OCI-M2 (cell line): ENCODE data around the gene NDST4.
"Not testable (repeated sequence)": the region's sequence is repeated elsewhere in the genome, so short reads cannot be mapped to it uniquely, and the experiment has no call there.

ENCODE experiments used
- DNase-seq: peaks from one replicate; lab custom pipeline; 2025; ENCODE audit not compliant: unreplicated experiment; lab: John Stamatoyannopoulos, UW

NDST4 gene

DNA sequence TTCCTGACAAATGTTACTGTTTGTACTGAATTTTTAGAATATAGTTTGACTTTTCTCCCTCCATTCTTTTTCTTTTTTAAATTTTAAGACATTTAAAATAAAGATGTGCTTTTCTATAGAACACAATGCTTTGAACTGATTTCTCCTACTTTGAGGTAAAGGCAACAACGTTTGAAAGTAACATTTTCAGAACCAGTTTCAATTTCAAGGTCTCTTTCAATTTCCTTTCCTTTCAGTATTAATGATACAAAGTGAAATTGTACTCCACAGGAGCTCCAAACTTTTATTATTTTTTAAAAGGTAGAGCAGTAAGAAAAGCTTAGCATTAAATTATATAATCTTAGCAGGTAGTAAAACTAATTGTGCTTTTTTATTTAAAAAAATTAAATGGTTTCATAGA is 54.9 kb downstream of the NDST4 start:
- no peak for DNase-seq

DNA sequence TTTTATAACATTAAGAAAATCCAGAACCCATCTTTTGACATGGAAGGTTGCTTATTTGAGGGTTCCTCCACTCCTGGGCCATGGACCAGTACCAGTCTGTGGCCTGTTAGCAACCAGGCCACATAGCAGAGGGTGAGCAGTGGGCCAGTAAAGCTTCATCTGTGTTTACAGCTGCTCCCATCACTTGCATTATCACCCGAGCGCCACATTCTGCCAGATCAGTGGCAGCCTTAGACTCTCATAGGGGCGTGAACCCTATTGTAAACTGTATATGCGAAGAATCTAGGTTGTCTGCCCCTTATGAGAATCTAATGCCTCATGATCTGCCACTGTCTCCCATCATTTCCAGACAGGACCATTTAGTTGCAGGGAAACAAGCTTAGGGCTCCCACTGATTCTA is 58.6 kb downstream of the NDST4 start:
- DNase-seq: no peak

DNA sequence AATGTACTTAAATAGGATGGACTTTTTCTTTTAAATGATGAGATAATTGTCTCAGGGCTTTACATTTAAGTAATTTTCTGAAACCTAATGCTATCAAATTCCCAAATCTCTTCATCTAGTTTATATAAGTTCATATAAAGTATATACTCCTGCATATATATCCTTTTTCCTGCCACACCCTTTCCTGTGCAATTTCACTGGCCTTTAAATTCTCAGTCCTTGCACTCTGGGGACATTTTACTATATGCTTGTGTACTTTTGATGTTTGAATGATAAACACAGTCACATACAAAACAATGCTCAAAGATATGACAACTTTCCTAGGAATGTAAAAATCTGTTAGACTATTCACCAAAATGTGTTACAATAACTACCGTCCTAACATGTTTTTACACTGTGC is 60.1 kb downstream of the NDST4 start:
- DNase-seq: no peak

DNA sequence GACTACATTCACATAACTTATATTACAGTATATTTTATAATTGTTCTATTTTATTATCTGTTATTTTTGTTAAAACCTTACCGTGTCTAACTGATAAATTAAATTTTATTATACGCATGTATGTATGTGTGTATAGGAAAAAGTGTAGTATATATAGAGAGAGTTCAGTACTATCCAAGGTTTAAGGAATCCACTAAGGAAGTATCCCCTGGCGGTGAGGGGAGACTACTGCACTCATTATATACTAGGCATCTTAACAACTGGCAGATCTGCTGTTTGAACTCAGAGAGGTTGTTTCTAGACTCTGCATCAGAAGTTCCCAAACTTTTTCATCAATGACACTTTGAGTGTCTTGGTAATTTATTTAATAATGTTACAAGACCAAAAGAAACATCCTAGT is 70.9 kb downstream of the NDST4 start:
- no peak for DNase-seq

DNA sequence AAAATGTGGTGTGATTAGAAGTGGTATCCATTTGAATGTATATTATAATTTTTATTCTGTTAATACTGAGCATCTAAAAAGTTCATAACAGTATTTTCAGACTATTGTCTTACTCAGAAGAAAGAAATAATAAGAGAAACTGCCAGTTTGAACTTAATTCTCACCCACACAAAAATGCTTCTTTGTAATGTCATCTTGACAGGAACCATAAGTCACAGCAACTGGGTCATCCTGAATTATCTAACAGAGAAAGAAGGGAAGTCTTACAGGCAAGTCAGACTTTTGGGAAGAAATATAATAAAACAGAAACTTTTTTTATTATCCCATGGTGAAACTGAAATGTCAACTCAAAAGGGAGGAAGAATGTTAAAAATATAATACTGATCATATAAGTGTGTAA is 83.1 kb downstream of the NDST4 start:
- DNase-seq: no peak

DNA sequence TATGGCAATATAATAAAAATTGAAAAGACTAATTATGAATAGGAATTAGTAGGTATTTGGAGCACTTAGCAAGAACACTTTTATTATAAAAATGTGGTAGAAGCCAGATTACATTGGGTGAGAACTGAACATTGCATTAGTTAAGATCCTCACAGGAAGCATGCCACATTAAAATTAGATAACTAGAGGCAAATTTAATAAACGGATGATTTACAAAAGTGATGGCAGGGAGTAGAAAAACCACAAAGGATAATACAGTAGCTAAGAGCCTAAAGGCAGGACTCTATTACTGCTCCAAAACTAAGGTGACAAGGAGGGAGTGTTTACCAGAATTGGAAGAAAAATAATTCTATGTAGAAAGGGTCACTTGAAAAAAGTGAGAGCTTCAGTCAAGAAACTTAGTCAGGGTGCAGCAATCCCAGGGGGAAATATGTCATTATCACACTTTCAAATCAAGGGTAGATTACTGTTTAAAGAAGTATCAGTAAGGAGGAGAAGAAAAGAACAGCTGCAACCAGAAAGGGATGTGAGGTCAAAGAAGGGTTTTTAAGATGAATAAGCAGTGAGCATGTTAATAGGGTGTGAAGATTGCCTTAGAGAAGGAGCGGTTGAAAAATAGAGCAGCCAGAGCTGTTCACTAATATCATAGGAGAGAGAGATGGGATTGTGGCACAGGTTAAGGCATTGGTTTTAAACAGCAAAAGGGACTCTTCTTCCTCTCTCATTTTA is 84.6 kb downstream of the NDST4 start:
- DNase-seq: no peak

DNA sequence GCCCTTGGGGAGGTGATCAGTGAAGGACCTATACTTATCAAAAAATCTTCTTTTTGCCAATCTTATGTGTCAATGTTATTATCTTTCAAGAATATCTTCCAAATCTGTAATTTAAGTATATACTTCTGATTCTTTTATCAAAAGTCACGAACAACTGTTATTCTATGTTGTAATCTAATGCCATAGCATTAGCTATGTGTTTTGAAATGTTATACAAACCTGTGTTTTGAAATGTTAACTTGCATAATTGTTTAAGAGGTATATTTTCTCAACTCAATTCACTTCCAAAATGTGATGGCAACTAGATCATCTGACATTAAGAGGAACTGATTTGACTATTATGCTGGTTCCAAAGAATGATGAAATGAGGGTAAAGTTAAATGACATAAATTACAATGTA is 113.5 kb downstream of the NDST4 start:
- no peak for DNase-seq

DNA sequence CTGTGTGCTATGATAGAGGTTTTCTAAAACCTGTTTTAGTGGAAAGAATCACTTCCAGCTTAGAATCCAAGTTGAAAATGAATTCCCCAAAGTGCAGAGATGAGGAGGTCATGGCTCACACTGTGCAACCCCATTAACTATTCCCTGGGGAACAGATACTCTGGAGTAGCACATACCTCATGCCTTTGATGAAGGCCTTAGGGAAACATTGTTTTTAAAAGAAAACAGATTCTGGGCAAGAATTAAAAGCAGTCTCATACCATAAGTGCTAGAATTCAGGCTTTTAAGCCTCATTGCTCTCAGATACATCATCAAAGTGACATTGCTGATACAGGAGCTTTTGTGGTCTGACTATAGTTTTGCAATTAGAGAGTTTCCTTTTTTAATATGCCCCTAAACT is 115.1 kb downstream of the NDST4 start:
- no peak for DNase-seq

DNA sequence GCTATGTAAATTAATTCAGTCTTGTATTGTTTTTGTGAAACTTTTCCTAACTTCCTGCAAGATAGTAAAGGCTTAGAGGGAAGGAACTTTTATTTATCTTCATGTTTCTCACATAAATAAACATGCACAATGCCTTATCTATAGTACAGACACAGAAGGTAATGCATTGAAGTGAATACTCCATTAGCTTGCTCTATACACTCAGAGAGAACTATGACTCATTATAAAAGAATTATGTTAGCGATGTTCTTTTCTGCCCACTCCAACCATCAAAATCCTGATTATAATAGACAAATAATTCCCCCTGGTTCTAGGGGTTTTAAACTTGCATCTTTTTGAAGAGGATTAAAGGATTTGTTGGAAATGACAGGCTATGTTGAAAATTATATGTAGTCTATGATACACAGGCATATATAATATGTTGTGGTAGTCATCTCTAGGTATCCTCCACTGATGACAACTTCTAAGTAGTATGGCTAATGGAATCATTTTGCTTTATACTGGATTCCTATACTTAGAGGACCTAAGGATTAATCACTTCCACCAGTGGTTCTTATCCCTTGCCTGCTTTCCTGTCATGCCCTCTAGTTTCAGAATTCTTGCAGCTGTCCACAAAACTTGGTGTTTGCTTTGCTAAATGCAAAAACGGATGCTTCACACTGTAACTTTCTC is 115.7 kb downstream of the NDST4 start:
- no peak for DNase-seq

DNA sequence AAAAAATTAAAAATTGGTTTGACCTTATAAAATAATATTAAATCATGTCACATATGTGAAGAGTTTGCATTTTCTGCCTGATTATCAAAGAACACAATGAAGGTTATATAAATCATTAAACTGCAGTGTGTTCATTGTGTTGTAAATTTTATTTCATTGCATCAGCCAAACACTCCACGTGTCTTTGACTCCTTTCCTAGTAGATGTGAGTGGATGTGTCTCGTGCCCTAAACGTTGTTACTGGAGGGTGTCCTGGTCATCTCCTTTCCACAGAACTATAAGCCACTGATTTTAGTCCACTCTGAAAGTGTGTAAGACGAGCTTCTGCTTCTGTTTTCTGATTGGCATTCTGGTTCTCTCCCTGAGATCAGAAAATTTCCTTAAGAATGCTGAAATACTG is 127.3 kb downstream of the NDST4 start:
- DNase-seq: no peak

DNA sequence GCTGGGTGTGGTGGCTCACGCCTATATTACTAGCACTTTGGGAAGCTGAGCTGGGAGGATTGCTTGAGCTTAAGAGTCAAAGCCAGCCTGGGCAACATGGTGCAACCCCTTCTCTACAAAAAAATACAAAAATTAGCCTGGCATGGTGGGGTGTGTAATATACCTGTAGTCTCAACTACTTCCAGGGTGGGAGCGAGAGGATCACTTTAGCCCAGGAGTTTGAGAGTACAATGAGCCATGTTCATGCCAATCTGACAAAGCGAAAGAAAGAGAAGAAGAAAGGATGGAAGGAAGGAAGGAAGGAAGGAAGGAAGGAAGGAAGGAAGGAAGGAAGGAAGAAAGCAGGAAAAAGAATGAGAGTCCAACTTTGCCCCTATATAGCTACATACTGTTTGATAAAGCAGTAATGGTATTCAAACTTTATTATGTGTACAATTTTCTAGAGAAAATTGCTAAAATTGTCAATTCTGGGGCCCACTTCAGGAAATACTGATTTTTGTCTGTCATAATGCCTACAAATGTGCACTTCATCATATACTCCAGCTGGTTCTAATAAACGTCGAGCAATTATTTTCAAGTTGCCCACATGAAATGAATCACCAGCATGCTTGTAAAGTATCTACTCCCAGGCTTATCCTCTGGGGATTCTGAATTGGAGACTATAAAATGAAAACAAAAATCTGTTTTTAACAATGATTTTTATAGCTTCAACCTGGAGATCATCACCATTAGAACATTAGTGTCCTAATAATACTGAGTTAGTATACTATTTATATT is 132.3 kb downstream of the NDST4 start:
- no peak for DNase-seq

DNA sequence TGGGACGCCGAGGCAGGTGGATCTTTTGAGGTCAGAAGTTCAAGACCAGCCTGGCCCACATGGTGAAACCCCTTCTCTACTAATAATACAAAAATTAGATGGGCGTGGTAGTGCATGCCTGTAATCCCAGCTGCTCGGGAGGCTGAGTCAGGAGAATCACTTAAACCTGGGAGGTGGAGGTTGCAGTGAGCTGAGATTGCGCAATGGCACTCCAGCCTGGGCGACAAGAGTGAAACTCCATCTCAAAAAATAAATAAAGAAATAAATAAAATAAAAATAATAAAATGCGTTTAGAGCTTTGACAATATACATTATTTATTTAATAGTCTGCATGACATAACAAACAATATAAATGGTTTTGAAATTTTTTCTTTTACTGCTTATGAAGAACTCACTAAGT is 133.0 kb downstream of the NDST4 start:
- not testable (repeated sequence) for DNase-seq

DNA sequence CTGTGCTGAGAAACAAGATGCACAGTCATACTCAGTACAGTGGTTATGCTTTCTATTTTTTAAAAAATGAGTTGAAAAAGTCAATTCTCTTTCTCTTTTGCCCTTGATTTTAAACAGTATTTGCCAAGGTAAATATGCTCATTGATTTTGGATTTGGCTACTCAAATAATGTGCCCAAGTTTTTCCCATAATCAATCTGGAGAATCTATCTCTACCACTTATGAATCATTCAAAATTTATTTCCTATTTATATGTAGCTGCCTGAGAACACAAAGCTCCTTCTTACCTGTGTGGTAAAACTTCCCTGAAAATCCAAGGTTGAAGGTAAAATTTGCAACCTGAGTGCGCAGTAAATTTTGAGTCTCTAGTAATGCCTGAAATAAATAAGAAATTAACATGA is 136.5 kb downstream of the NDST4 start:
- DNase-seq: no peak

DNA sequence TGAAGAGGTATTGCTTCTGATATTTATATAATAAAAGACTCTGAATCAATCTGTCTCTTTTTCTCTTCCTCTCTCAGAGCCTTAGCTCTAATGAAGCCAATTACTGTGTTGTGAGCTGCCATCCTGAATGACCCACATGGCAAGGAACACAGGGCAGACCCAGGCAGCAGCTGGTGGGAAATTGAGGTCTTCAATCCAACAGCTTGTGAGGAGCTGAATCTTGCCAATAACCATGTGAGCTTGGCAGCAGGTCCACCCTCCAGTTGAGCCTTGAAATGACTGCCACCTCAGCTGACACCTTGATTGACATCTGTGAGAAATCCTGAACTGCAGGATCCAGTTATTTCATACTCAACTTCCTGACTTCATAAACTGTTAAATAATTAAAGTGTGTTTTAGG is 149.4 kb downstream of the NDST4 start:
- DNase-seq: no peak

DNA sequence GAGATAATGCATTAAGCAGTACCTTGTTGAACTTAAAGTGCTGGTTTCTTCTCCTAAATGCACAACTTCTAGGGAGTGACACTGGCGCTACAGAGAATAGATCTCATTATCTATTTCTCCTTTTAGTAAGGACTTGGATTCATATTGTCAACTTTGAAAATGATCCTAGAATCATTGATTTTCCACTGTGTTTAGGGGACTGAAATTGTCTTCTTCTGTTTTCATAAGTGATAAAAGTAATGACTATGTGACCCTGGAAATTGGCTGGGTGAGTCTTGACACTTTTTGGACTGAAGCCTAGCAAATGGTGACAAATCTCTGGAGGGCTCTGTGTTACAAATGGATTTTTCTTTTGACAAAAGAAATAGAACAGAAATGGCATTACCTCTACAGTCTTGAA is 167.8 kb downstream of the NDST4 start:
- DNase-seq: no peak

DNA sequence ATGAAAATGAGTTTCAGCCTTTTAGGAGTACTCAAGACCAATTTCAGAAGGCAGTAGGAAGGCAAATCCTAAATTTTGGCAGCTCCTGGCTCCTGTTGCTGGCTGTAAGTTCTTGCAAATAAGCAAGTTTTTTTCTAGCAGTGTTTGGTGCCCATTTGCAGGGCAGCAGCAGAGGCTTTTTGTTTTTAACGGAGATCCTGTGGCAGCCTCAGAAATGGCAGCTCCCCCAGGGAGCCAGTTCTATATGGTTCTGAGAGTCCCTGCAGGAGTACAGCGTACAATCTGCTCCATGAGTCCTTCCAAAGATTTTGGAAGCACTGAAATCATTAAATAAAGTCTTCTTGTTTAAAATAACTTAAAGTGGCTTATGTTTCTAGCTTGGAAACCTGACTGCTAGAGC is 171.9 kb downstream of the NDST4 start:
- no peak for DNase-seq

DNA sequence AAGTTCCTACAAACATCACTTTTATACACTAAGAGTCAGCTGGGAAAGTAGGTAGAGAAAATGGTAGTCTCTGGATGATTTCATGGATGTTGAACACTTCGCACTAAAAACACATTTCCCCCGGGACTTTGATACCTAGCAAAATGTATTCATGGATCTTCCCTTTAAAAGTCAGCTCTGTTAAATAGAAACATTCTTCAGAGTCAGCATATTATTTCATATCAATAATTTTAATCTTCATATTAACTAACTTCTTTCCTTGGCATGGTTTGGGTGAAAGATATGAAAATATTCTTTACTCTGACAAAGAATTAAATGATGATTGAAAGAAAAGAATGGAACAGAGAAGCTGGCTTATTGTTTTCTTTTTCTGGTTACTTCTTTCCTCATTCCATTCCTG is 185.5 kb downstream of the NDST4 start:
- no peak for DNase-seq

DNA sequence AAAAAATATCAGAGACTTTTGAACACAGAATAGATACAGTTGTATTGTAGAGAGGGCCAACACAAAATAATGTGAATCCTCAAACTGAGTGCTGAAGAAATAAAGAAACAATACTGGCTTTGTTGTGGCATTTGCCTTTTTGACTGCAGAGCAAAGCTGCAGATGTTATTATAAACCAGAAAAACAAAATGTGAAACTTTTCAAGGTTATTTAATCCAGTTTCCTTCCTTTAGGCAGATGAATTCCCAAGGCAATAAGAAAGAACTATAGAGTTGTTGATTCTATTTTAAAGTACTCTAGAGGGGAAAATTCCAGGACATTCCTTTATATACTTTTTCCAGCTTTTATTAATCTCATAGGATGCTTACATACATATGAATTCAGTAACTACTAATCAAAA is 186.8 kb downstream of the NDST4 start:
- DNase-seq: no peak

DNA sequence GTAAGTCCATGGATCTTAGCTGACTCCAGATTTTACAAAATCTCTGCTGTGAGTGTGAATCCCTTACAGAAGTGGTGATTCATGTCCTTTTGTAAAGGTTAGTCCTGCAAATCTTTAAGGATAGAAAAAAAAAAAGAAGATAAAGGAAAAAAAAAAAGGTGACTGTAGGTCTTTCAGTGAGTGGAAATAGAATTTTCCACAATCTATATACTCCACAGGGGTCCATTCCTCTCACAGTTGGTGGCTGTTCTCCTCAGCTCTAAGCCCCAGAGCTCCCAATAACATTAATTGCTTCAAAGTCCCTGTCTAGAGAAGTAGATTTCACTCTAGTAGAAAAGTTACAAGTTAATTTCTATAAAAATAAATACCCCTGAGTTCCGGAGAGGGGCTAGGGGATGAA is 189.1 kb downstream of the NDST4 start:
- no peak for DNase-seq

DNA sequence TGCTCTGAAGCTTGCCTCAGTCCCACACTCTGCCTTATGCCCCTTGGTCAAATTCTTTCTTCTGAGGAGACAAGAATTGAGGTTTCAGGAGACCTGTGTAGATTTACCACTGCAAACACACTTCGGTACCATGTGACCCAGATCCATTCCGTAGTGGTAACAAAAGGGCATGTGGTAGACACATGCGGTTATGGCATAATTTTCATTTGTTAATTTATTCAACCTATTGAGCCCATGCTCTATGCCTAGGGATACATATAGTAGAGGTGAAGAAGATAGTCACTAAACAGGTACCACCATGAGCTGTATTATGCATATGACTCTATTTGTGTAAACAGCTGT is 190.9 kb downstream of the NDST4 start:
- no peak for DNase-seq

DNA sequence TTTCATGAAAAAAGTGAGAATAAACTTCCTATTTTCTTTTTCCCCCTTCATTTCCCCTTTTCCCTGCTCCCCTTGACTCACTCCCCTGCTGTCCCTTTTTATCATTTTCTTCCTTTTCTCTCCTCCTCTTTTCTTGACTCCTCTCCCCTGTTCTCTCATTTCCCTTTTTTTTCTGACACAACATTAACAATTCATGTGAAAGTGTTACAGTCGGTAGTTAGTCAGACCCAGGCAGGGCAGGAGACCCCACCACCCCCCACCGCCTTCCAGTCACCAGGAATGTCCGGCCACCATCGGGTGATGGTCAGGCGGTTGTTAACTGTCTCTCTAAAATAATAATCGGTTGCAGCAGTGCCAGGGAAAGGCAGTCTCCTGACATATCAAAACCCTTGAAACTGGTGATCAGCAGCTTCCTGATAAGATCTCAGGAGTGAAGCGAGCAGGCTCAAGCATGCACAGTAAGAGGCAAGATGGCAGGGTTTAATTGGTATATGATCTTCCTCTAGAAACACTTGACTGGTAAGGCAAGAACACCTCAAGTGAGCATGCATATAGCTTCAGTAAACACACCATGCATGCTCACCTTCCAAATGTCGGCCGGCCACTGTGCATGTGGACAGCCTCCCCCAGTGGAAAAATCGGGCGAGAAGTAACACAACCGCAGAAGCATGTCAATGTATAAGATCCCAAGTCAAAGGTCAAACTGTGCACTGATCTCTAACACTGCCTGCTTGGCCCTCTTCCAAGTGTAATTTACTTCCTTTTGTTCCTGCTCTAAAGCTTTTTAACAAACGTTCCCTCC is 191.4 kb downstream of the NDST4 start:
- no peak for DNase-seq

DNA sequence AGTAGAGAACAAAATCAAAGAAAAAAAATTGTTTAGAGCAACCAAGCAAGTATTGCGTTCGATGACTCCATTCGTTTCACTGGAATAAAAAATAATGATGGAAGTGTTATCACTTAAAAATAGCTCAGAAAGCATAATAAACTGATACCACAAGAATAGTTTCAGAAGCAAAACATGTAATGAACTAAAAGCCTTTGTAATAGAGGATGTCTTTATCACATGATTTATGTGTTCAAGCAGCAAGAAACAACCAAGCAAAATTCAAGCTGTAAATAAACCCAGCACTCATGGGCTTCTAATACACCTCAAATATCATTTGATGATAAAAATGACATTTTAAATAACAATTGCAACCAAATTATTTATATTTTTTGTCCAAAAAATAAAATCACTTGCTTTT is 192.2 kb downstream of the NDST4 start:
- no peak for DNase-seq
